HEK293T (cell line): ENCODE results near the gene CLIC4.

Experiments
- CTCF ChIA-PET: fragments of 350-600 bp; formaldehyde crosslinking; extraction: SDS; loops from one replicate; lab custom pipeline; 2021; ENCODE audit warnings: antibody characterized with exemption, inconsistent platforms; lab: Yijun Ruan, JAX
- POLR2A ChIA-PET: fragments of 350-600 bp; formaldehyde crosslinking; extraction: SDS; loops from one replicate; lab custom pipeline; 2020; ENCODE audit warnings: antibody characterized with exemption, inconsistent platforms; lab: Yijun Ruan, JAX
- DNase-seq: peaks from one replicate; pipeline ENCODE4 v3.0.0; 2012; ENCODE audit warnings: mixed read lengths; ENCODE audit errors: extremely low spot score
- ARNT ChIP-seq: fragments of 450-650 bp; IDR thresholded peaks from 2 replicates; pipeline ENCODE4 v1.6.1; 2017; ENCODE audit warnings: mild to moderate bottlenecking
- BHLHE40 ChIP-seq: fragments of 450-650 bp; IDR thresholded peaks from 2 replicates; pipeline ENCODE4 v1.6.1; 2016; ENCODE audit warnings: mild to moderate bottlenecking, moderate library complexity, borderline replicate concordance
- CTBP1 ChIP-seq: fragments of 450-650 bp; IDR thresholded peaks from 2 replicates; pipeline ENCODE4 v1.6.1; 2016; ENCODE audit warnings: borderline replicate concordance
- ELF4 ChIP-seq: fragments of 450-650 bp; IDR thresholded peaks from 2 replicates; pipeline ENCODE4 v1.6.1; 2017; ENCODE audit warnings: antibody characterized with exemption
- FOXA1 ChIP-seq: fragments of 450-650 bp; IDR thresholded peaks from 2 replicates; pipeline ENCODE4 v1.6.1; 2016; ENCODE audit warnings: mild to moderate bottlenecking
- FOXK2 ChIP-seq: fragments of 450-650 bp; IDR thresholded peaks from 2 replicates; pipeline ENCODE4 v1.6.1; 2016; ENCODE audit warnings: mild to moderate bottlenecking
- FOXM1 ChIP-seq: fragments of 450-650 bp; IDR thresholded peaks from 2 replicates; pipeline ENCODE4 v1.6.1; 2017; ENCODE audit warnings: mild to moderate bottlenecking, borderline replicate concordance
- HDGF ChIP-seq: fragments of 450-650 bp; IDR thresholded peaks from 2 replicates; pipeline ENCODE4 v1.6.1; 2017; ENCODE audit warnings: antibody characterized with exemption, borderline replicate concordance
- L3MBTL2 ChIP-seq: fragments of 450-650 bp; conservative IDR thresholded peaks from 2 replicates; pipeline ENCODE4 v1.6.1; 2016; ENCODE audit warnings: mild to moderate bottlenecking
- LEF1 ChIP-seq: fragments of 450-650 bp; IDR thresholded peaks from 2 replicates; pipeline ENCODE4 v1.6.1; 2017; ENCODE audit warnings: mild to moderate bottlenecking, borderline replicate concordance
- NFRKB ChIP-seq: fragments of 450-650 bp; IDR thresholded peaks from 2 replicates; pipeline ENCODE4 v1.6.1; 2016; ENCODE audit warnings: mild to moderate bottlenecking, moderate library complexity
- SP1 ChIP-seq: fragments of 450-650 bp; IDR thresholded peaks from 2 replicates; pipeline ENCODE4 v1.6.1; 2017
- SUZ12 ChIP-seq: fragments of 450-650 bp; IDR thresholded peaks from 2 replicates; pipeline ENCODE4 v1.6.1; 2016; ENCODE audit warnings: mild to moderate bottlenecking
- TARDBP ChIP-seq: fragments of 450-650 bp; IDR thresholded peaks from 2 replicates; pipeline ENCODE4 v1.6.1; 2016
- ZNF384 ChIP-seq: fragments of 450-650 bp; IDR thresholded peaks from 2 replicates; pipeline ENCODE4 v1.6.1; 2016
- TF ChIP-seq, protein P1 (sequence below): fragments of 450-650 bp; IDR thresholded peaks from 2 replicates; pipeline ENCODE4 v1.6.1; 2016

Gene CLIC4

DNA sequence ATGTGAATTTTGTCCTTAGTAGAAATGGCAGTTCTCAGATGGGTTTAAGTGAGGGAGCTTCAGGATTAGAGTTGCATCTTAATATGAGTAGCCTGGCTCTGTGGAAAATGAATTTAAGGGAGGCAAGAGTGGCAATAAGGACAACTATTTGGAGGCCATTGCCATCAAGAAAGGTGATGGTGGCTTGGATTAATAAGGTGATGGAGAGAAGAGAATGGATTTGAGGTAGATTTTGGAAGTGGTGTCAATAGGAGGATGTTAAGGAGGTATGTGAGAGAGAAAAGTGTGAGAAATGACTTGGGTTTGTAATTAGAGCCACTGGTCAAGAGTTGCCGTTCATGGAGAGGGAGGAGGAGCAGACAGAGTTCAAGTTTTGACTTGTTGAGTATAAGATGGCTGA lies 16.3 kb downstream of the CLIC4 start:
- TF ChIP-seq NFRKB (no peak), BHLHE40 (no peak), FOXA1 (no peak), ELF4 (no peak), ZNF384 (no peak), ARNT (no peak), SP1 (no peak), TARDBP (no peak), FOXK2 (no peak), HDGF (no peak), FOXM1 (no peak), SUZ12 (no peak), L3MBTL2 (no peak), LEF1 (no peak)
- TF ChIP-seq, protein P1, sequence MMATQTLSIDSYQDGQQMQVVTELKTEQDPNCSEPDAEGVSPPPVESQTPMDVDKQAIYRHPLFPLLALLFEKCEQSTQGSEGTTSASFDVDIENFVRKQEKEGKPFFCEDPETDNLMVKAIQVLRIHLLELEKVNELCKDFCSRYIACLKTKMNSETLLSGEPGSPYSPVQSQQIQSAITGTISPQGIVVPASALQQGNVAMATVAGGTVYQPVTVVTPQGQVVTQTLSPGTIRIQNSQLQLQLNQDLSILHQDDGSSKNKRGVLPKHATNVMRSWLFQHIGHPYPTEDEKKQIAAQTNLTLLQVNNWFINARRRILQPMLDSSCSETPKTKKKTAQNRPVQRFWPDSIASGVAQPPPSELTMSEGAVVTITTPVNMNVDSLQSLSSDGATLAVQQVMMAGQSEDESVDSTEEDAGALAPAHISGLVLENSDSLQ = no peak
- ChIA-PET POLR2A (interaction anchor here (3.9 kb wide), 1 partner anchor 16 kb away, joined by 23 read pairs; the partner anchor contains the start of gene CLIC4), CTCF (interaction anchor here (1.2 kb wide), 1 partner anchor 65 kb away, joined by 3 read pairs; no protein-coding TSS in a partner anchor)
- DNase-seq = no peak

- ChIA-PET CTCF (interaction anchor here (1.2 to 1.4 kb wide), 2 partner anchors 64 to 74 kb away, joined by 3 read pairs; no protein-coding TSS in a partner anchor), POLR2A (interaction anchor here (1.2 to 3.9 kb wide), 2 partner anchors 16 to 38 kb away, joined by 5 to 23 read pairs; partner anchors contain the start of gene CLIC4)
- TF ChIP-seq ELF4 = no peak
- no peak for TF ChIP-seq LEF1
- TF ChIP-seq SP1 = no peak
- TF ChIP-seq FOXA1 = no peak
- TF ChIP-seq CTBP1 = no peak
- DNase-seq = no peak
These were observed 17.0 kb downstream of the CLIC4 start for GRCh38 chr1:24762133-24762676.

- CTCF ChIA-PET = no interaction called here
- POLR2A ChIA-PET = interaction anchor here (3.9 kb wide), 1 partner anchor 18 kb away, joined by 23 read pairs; the partner anchor contains the start of gene CLIC4
- no peak for TF ChIP-seq FOXA1
- no peak for TF ChIP-seq L3MBTL2
- TF ChIP-seq SP1 = no peak
- TF ChIP-seq, protein P1 = no peak
- no peak for TF ChIP-seq ELF4
- DNase-seq = no peak
These were observed 18.4 kb downstream of the CLIC4 start for GRCh38 chr1:24763671-24764070.

DNA sequence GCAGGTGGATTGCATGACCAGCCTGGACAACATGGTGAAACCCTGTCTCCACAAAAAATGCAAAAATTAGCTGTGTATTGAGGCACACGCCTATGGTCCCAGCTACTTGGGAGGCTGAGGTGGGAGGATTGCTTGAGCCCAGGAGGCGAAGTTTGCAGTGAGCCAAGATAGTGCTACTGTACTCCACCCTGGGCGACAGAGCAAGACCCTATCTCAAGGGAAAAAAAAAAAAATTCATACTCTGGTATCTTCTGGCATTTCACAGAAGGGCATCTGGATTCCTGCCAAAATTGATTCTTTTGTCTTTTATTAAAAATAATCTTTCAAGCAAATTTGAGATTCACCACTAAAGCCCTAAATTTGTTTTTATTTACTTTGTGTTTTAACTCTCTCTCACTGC lies 19.2 kb downstream of the CLIC4 start:
- CTCF ChIA-PET = interaction anchor here (1.7 kb wide), 1 partner anchor 76 kb away, joined by 5 read pairs; no protein-coding TSS in a partner anchor
- POLR2A ChIA-PET = interaction anchor here (3.9 kb wide), 1 partner anchor 19 kb away, joined by 23 read pairs; the partner anchor contains the start of gene CLIC4
- no peak for TF ChIP-seq HDGF
- TF ChIP-seq FOXK2 = no peak
- no peak for TF ChIP-seq ARNT
- no peak for DNase-seq

DNA sequence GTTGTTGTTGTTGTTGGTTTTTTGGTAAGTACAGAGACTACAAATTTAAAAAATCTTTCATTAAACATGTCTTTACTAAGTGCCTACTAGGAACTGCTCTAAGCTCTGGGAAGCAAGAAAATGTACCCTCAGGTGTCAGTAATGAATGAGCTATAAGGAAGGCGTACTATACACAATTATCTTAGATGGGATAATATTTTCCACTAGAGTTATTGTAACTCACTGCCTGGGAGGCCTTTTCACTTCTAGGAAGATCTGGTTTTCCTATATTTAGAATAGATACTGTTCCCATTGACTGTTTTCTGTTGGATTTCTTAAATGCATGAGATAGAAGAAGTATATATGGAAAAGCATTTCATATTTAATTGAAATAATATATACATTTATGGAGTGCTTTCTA lies 19.6 kb downstream of the CLIC4 start:
- ChIA-PET POLR2A (interaction anchor here (3.9 kb wide), 1 partner anchor 19 kb away, joined by 23 read pairs; the partner anchor contains the start of gene CLIC4), CTCF (interaction anchor here (1.7 kb wide), 1 partner anchor 76 kb away, joined by 5 read pairs; no protein-coding TSS in a partner anchor)
- no peak for DNase-seq

GRCh38 chr1:24765308-24765988 lies 20.2 kb downstream of the CLIC4 start:
- POLR2A ChIA-PET = interaction anchor here (3.9 kb wide), 1 partner anchor 20 kb away, joined by 23 read pairs; the partner anchor contains the start of gene CLIC4
- CTCF ChIA-PET = interaction anchor here (0.6 to 1.7 kb wide), 2 partner anchors 11 to 77 kb away, joined by 4 to 5 read pairs; no protein-coding TSS in a partner anchor
- DNase-seq = no peak
- TF ChIP-seq ZNF384 = 0 out of 2 replicates have a peak, but pooled peaks have one; percentile 35
- no peak for TF ChIP-seq SUZ12

More for the DNA sequence above, 19.6 kb downstream of the CLIC4 start:
- TF ChIP-seq FOXK2 (no peak), SUZ12 (no peak), ZNF384 (no peak), TARDBP (no peak), BHLHE40 (no peak), FOXA1 (no peak), ARNT (no peak)

DNA sequence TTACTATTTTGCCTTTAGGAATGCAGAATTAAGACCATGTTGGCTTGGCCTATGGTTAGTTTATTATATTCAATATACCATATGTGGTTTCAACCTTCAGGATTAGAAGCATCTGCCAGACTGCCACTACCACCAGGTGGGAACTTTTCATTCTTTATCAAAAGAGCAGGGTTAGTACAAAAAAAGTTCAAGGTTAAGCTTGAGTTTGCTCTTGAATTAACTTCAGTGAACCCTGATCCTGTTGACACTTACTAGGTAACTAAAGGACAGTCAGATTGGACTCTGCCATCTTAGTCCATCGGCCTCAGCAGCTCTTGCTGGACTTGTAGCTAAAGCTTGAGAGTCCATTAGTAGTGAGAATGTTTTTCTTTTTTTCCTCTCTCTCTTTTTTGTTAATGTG lies 22.1 kb downstream of the CLIC4 start:
- ChIA-PET CTCF (interaction anchor here (0.6 kb wide), 1 partner anchor 9 kb away, joined by 3 read pairs; no protein-coding TSS in a partner anchor), POLR2A (no interaction called here)

More for the DNA sequence above, 22.1 kb downstream of the CLIC4 start:
- no peak for TF ChIP-seq TARDBP
- DNase-seq = no peak
